SH-SY5Y (cell line): Measurements from ENCODE around the gene TFPI2.

Experiments used
- GATA2 ChIP-seq: IDR thresholded peaks from 2 replicates; pipeline ENCODE4 v1.6.1; 2011; ENCODE audit warnings: mild to moderate bottlenecking, low read depth, low read length
- GATA3 ChIP-seq: IDR thresholded peaks from 2 replicates; pipeline ENCODE4 v1.6.1; 2011; ENCODE audit warnings: low read depth, mild to moderate bottlenecking, low read length, moderate library complexity

DNA sequence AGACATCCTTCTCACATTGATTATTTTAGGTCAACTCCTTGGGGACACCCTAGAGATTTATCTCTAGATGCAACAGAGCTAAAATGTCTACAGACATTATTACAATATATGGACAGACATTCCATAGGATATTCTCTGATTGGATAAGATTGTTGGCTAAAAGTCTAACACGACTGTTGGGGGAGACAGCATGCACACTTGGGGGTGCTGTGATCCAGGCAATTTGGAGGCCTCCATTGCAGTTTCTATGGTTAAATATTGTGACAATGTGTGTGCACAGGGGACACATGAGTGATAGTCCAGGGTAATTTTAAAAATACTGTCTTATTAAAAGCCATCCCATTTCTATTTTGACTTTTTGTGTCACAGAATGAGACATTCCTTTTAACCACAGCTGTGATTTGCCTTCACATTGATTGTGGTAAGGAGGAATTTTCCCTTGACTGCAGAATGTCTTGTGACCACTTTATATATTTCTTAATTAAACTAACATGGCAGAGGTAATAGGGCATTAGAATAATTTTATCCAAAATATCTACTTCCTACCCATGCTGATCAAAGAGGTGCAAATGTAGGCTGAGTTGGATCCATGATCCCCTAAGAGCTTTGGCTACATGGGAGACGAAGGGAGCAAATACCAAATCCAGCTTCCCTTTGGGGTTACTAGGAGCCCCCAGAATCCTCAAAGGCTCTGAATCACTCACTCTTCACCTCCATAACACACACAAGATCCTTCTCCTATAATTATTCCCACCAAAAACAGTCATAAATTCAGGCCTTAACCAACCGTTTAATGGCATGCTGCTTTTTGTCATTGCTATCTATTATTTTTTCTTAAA, 7.3 kb downstream of the TFPI2 start:
- no peak for TF ChIP-seq GATA2
- TF ChIP-seq GATA3: no peak
